ENCODE data around the gene MARCKSL1.
"Not testable (repeated sequence)": the region's sequence is repeated elsewhere in the genome, so short reads cannot be mapped to it uniquely, and the experiment has no call there.

Gene MARCKSL1

DNA sequence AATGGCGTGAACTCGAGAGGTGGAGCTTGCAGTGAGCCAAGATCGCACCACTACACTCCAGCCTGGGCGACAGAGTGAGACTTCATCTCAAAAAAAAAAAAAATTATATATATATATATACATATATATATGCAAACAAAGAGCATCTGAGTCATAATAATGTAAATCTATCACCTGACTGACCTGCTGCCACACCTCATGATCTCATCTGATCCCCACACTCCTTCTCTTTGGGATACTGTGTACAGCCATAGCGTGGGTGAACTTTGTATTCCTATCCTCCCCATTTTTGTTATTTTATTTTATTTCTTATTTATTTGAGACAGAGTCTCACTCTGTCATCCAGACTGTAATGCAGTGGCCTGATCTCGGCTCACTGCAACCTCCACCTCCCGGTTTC lies 46.8 kb downstream of the MARCKSL1 start:
- no peak for DNase-seq (ENCODE audit: low spot score)

DNA sequence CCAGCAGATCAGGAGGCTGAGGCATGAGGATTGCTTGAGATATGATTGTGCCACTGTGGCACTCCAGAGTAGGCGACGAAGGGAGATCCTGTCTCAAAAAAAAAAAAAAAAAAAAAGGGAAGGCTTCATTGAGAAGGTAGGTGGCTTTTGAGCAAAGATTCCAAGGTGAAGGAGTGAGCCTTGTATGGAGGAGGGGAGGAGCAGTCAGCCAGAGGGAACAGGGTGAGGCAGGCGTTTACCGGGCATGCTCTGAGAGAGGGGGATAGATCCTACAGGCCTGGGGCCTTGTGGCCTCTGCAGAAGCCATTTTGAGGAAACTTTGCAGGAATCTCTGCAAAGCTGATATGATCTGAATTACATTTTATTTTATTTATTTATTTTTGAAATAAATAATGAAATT lies 49.3 kb downstream of the MARCKSL1 start:
- no peak for DNase-seq (ENCODE audit: low spot score)

DNA sequence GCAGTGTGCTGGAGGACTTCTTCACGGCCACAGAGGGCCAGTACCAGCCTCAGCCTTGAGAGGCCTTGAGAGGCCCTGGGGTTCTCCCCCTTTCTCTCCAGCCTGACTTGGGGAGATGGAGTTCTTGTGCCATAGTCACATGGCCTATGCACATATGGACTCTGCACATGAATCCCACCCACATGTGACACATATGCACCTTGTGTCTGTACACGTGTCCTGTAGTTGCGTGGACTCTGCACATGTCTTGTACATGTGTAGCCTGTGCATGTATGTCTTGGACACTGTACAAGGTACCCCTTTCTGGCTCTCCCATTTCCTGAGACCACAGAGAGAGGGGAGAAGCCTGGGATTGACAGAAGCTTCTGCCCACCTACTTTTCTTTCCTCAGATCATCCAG lies 50.4 kb downstream of the MARCKSL1 start:
- no peak for DNase-seq (ENCODE audit: low spot score)

DNA sequence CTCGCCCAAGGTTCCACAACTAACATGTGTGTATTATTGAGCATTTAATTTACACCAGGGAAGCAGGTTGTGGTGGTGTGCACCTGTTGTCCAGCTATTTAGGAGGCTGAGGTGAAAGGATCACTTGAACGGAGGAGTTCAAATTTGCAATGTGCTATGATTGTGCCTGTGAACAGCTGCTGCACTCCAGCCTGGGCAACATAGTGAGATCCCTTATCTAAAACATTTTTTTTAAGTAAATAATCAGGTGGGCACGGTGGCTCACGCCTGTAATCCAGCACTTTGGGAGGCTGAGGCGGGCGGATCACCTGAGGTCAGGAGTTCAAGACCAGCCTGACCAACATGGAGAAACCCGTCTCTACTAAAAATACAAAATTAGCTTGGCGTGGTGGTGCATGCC lies 51.3 kb downstream of the MARCKSL1 start:
- DNase-seq (ENCODE audit: low spot score): not testable (repeated sequence)

Measured in Ammon's horn (tissue), 1 donor.